ENCODE measurements around the gene TLCD5. TPM values are rescaled to one million over a fixed set of nuclear protein-coding genes. Genes with fewer than 3 reads are reported as not detected.

The TLCD5 gene
- total RNA-seq, 2 experiments from 2014 or later: 1.2 to 1.4 TPM

DNA sequence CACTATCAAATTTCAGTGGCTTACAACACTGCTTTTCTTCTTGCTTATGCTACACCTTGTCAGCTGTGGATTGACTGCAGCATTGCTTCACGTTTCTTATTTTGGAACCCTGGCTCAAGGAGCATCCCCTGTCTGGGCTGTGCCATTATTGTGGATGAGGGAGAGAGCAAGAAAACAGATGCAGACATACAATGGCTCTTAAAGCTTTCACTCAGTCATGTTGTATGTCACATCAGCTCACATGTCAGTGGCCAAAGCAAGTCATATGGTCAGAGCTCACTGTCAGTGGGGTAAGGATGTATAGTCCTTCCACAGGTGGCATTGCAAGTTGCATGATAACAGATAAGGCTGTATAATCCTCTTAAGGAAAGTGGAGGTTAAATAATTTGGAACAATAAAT, 21.1 kb downstream of the TLCD5 start:
- Mint-ChIP-seq H3K27me3 (peaks cover 55% of the 10 kb centered on the region), H3K4me3 (no peak overlapping the region), H3K9me3 (no peaks in the 10 kb centered on the region), H3K27ac (no peak overlapping the region), H3K36me3 (ENCODE audit: low read depth) (peaks cover 8% of the 10 kb centered on the region), H3K4me1 (peaks cover 34% of the 10 kb centered on the region)
- DNase-seq: no peak
- POLR2A ChIA-PET: interaction anchor here (1.2 kb wide), 1 partner anchor 9 kb away, joined by 5 read pairs; no protein-coding TSS in a partner anchor
- CTCF ChIA-PET: interaction anchor here (1.3 kb wide), 1 partner anchor 11 kb away, joined by 3 read pairs; no protein-coding TSS in a partner anchor

DNA sequence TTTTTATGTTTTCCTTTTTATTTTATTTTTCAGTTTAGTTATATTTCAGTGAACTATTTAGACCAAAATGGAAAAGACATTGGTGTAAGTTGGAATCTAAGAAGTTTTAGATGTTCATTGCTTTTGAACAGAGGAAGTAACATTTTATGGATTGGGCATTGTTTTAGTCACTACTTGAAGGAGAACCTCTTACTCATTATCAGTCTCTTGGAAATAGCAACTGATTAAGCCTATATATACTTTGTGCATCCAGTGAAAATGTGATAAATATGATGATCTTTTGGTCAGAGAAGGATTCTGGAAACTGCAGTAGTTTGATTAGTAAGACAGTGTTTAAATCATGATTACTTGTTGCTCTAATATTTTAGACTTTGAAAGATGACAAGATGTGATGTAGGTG, 25.5 kb downstream of the TLCD5 start:
- ChIA-PET POLR2A (no interaction called here), CTCF (interaction anchor here (0.7 to 1.2 kb wide), 2 partner anchors 15 to 81 kb away, joined by 4 to 6 read pairs; no protein-coding TSS in a partner anchor)
- H3K27ac Mint-ChIP-seq: no peak overlapping the region
- peaks cover 10% of the 10 kb centered on the region for H3K4me1 Mint-ChIP-seq
- no peak overlapping the region for H3K4me3 Mint-ChIP-seq
- no peak for DNase-seq
- H3K27me3 Mint-ChIP-seq: peaks cover 47% of the 10 kb centered on the region
- H3K36me3 Mint-ChIP-seq (ENCODE audit: low read depth): no peaks in the 10 kb centered on the region
- H3K9me3 Mint-ChIP-seq: no peaks in the 10 kb centered on the region

DNA sequence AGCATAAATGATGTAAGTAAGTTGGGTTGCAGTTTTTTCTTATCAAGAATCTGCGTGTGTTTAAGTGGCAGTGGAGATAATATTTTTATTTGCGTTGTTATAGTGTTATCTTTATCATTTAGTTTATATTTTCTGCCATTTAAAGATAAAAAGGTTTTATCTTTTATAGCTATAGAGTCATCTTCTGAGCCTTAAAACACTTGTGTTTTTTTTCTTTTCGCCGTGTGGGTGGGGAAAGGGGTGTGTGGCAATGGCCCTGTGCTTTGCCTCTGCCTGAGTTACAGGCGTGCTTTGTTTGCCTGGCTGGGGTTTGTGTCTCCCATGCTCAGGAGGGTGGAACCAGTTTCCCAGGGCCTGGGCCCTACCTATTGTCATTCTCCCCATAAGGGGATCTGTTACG, 27.3 kb downstream of the TLCD5 start:
- Mint-ChIP-seq H3K27me3 (peaks cover 38% of the 10 kb centered on the region), H3K4me3 (no peak overlapping the region), H3K9me3 (no peaks in the 10 kb centered on the region), H3K27ac (no peak overlapping the region), H3K36me3 (ENCODE audit: low read depth) (no peaks in the 10 kb centered on the region), H3K4me1 (no peaks in the 10 kb centered on the region)
- no peak for DNase-seq
- ChIA-PET CTCF (no interaction called here), POLR2A (no interaction called here)

DNA sequence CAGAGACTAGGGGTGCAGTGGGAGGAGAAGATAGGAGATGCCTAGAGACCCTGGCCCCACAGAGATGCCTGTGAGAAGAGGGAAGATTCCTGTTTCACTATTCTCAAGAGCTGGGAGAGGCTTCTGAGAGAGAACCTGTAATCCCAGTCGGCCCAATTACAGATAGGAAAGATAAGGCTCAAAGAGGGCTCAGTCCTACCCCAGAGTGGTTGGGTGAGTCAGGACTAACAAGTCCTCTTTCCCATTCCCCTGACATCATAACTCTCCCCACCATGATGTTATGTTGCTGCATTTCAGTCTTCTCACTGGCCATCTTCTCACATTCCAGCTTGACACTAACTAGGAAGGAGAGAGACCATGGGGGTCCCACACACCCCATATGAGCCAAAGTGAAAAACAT, 29.0 kb downstream of the TLCD5 start:
- Mint-ChIP-seq H3K27me3 (peaks cover 31% of the 10 kb centered on the region), H3K4me3 (no peak overlapping the region), H3K4me1 (no peaks in the 10 kb centered on the region), H3K27ac (no peak overlapping the region), H3K9me3 (no peaks in the 10 kb centered on the region), H3K36me3 (ENCODE audit: low read depth) (no peaks in the 10 kb centered on the region)
- ChIA-PET CTCF (no interaction called here), POLR2A (no interaction called here)
- no peak for DNase-seq

DNA sequence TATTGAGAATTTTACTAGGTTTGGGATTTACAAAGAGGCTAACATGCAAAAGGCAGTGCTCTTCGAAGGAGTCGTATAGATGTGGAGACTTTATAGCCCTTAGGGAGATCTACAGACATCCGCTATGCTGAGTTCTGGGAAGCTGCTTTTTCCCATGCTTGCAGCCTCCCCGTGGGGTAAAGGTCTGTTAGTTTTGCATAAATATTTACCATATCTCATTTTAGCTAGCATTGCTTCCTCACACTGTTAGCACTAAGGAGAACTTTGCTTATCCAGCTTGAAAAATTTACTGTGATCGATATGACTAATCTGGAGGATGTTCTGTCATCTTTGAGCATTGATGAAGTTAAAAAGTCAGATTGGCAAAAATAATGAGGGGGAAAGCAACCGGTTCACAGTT, 29.7 kb downstream of the TLCD5 start:
- ChIA-PET POLR2A (interaction anchor here (1.1 kb wide), 1 partner anchor 10 kb away, joined by 3 read pairs; no protein-coding TSS in a partner anchor), CTCF (no interaction called here)
- Mint-ChIP-seq H3K36me3 (ENCODE audit: low read depth) (no peaks in the 10 kb centered on the region), H3K9me3 (no peaks in the 10 kb centered on the region), H3K4me1 (no peaks in the 10 kb centered on the region), H3K4me3 (no peak overlapping the region), H3K27ac (no peak overlapping the region), H3K27me3 (peaks cover 28% of the 10 kb centered on the region)
- DNase-seq: no peak

- DNase-seq: no peak
- H3K27ac Mint-ChIP-seq: no peak overlapping the region
- H3K4me1 Mint-ChIP-seq: no peaks in the 10 kb centered on the region
- H3K36me3 Mint-ChIP-seq (ENCODE audit: low read depth): no peaks in the 10 kb centered on the region
- no peak overlapping the region for H3K4me3 Mint-ChIP-seq
- ChIA-PET POLR2A (no interaction called here), CTCF (no interaction called here)
- H3K27me3 Mint-ChIP-seq: peaks cover 18% of the 10 kb centered on the region
- H3K9me3 Mint-ChIP-seq: no peaks in the 10 kb centered on the region
Observed at GRCh38 chr11:120357620-120358019, 32.5 kb downstream of the TLCD5 start.

- Mint-ChIP-seq H3K27ac (no peak overlapping the region), H3K36me3 (ENCODE audit: low read depth) (no peaks in the 10 kb centered on the region), H3K4me1 (no peaks in the 10 kb centered on the region), H3K27me3 (peaks cover 16% of the 10 kb centered on the region), H3K4me3 (no peak overlapping the region), H3K9me3 (no peaks in the 10 kb centered on the region)
- no peak for DNase-seq
- POLR2A ChIA-PET: no interaction called here
- CTCF ChIA-PET: no interaction called here
Observed at GRCh38 chr11:120358729-120359128, 33.6 kb downstream of the TLCD5 start.

- Mint-ChIP-seq H3K27ac (no peak overlapping the region), H3K9me3 (no peaks in the 10 kb centered on the region), H3K36me3 (ENCODE audit: low read depth) (no peaks in the 10 kb centered on the region), H3K4me3 (no peak overlapping the region), H3K27me3 (peaks cover 17% of the 10 kb centered on the region), H3K4me1 (no peaks in the 10 kb centered on the region)
- ChIA-PET CTCF (no interaction called here), POLR2A (no interaction called here)
- DNase-seq: no peak
Observed at GRCh38 chr11:120363436-120363835, 38.3 kb downstream of the TLCD5 start.

- no peaks in the 10 kb centered on the region for H3K36me3 Mint-ChIP-seq (ENCODE audit: low read depth)
- no peak for DNase-seq
- peaks cover 11% of the 10 kb centered on the region for H3K27me3 Mint-ChIP-seq
- ChIA-PET CTCF (no interaction called here), POLR2A (interaction anchor here (1.1 kb wide), 1 partner anchor 10 kb away, joined by 3 read pairs; no protein-coding TSS in a partner anchor)
- no peaks in the 10 kb centered on the region for H3K4me1 Mint-ChIP-seq
- H3K27ac Mint-ChIP-seq: no peak overlapping the region
- no peak overlapping the region for H3K4me3 Mint-ChIP-seq
- no peaks in the 10 kb centered on the region for H3K9me3 Mint-ChIP-seq
Observed at GRCh38 chr11:120365512-120365911, 40.4 kb downstream of the TLCD5 start.

- Mint-ChIP-seq H3K27ac (no peak overlapping the region), H3K9me3 (no peaks in the 10 kb centered on the region), H3K4me1 (no peaks in the 10 kb centered on the region), H3K27me3 (peaks cover 2% of the 10 kb centered on the region), H3K4me3 (no peak overlapping the region), H3K36me3 (ENCODE audit: low read depth) (no peaks in the 10 kb centered on the region)
- CTCF ChIA-PET: interaction anchor here (1.4 kb wide), 1 partner anchor 39 kb away, joined by 3 read pairs; no protein-coding TSS in a partner anchor
- no peak for DNase-seq
- POLR2A ChIA-PET: no interaction called here
Observed at GRCh38 chr11:120372296-120372695, 47.2 kb downstream of the TLCD5 start.

DNA sequence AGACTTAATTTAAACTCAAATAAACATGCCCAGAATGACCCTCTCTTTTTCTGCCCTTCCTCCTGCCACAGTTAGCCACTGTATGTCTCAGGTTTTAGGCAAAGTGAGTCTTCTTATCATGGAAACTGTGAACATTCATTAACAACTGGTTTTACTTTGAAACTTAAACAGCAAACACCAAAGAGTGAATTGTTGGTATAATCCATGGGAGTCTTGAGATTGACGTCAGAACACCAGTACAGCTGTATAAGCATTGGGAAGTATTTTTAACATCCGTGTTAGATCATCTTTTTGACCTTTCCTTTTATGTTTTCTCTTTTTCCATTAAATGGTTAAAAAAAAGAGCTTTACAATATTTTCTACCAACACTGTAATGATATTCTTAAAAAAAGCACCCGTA, 50.0 kb downstream of the TLCD5 start:
- ChIA-PET POLR2A (no interaction called here), CTCF (no interaction called here)
- Mint-ChIP-seq H3K36me3 (ENCODE audit: low read depth) (peaks cover 3% of the 10 kb centered on the region), H3K4me1 (no peaks in the 10 kb centered on the region), H3K27ac (no peak overlapping the region), H3K27me3 (peaks cover 4% of the 10 kb centered on the region), H3K4me3 (no peak overlapping the region), H3K9me3 (peaks cover 7% of the 10 kb centered on the region)
- DNase-seq: no peak

GRCh38 chr11:120376547-120377182, 51.6 kb downstream of the TLCD5 start:
- peaks cover 3% of the 10 kb centered on the region for H3K36me3 Mint-ChIP-seq (ENCODE audit: low read depth)
- no peak for DNase-seq
- no peaks in the 10 kb centered on the region for H3K4me1 Mint-ChIP-seq
- ChIA-PET CTCF (no interaction called here), POLR2A (no interaction called here)
- no peak overlapping the region for H3K27ac Mint-ChIP-seq
- no peak overlapping the region for H3K4me3 Mint-ChIP-seq
- peaks cover 15% of the 10 kb centered on the region for H3K27me3 Mint-ChIP-seq
- peaks cover 7% of the 10 kb centered on the region for H3K9me3 Mint-ChIP-seq

- Mint-ChIP-seq H3K36me3 (ENCODE audit: low read depth) (peaks cover 3% of the 10 kb centered on the region), H3K27me3 (peaks cover 18% of the 10 kb centered on the region), H3K4me3 (no peak overlapping the region), H3K4me1 (no peaks in the 10 kb centered on the region), H3K27ac (no peak overlapping the region), H3K9me3 (peaks cover 7% of the 10 kb centered on the region)
- POLR2A ChIA-PET: no interaction called here
- DNase-seq: no peak
- CTCF ChIA-PET: no interaction called here
Observed at GRCh38 chr11:120378474-120378873, 53.4 kb downstream of the TLCD5 start.

DNA sequence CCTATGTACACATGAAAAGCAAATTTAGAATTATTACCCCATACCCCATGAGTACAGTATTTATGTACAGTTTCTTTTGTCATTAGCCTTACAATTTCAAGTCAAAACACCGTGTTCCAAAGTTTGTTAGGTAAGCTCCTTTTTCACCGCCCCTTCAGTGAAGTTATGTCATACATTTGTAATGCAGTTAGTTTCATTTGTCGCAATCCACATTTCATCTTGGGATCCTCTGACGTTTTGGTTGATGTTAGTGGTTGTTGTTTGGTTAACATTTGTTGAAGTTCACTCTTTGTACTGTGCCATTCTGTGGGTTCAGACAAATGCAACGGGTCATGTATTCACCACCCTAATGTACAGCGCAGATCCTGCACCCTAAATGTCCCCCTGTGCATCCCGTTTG, 56.3 kb downstream of the TLCD5 start:
- no peak for DNase-seq
- no peaks in the 10 kb centered on the region for H3K4me1 Mint-ChIP-seq
- peaks cover 34% of the 10 kb centered on the region for H3K27me3 Mint-ChIP-seq
- H3K36me3 Mint-ChIP-seq (ENCODE audit: low read depth): peaks cover 3% of the 10 kb centered on the region
- POLR2A ChIA-PET: no interaction called here
- H3K27ac Mint-ChIP-seq: no peak overlapping the region
- no peak overlapping the region for H3K4me3 Mint-ChIP-seq
- CTCF ChIA-PET: no interaction called here
- peaks cover 7% of the 10 kb centered on the region for H3K9me3 Mint-ChIP-seq
